ENCODE results near the gene TBC1D4. TPM values are rescaled to one million over a fixed set of nuclear protein-coding genes. Genes with fewer than 3 reads are reported as not detected.
A peak's percentile ranks its signal among the peaks of the same experiment; 100 is the strongest.

The TBC1D4 gene
- polyA plus RNA-seq, 1 experiment, result 16.4 TPM

DNA sequence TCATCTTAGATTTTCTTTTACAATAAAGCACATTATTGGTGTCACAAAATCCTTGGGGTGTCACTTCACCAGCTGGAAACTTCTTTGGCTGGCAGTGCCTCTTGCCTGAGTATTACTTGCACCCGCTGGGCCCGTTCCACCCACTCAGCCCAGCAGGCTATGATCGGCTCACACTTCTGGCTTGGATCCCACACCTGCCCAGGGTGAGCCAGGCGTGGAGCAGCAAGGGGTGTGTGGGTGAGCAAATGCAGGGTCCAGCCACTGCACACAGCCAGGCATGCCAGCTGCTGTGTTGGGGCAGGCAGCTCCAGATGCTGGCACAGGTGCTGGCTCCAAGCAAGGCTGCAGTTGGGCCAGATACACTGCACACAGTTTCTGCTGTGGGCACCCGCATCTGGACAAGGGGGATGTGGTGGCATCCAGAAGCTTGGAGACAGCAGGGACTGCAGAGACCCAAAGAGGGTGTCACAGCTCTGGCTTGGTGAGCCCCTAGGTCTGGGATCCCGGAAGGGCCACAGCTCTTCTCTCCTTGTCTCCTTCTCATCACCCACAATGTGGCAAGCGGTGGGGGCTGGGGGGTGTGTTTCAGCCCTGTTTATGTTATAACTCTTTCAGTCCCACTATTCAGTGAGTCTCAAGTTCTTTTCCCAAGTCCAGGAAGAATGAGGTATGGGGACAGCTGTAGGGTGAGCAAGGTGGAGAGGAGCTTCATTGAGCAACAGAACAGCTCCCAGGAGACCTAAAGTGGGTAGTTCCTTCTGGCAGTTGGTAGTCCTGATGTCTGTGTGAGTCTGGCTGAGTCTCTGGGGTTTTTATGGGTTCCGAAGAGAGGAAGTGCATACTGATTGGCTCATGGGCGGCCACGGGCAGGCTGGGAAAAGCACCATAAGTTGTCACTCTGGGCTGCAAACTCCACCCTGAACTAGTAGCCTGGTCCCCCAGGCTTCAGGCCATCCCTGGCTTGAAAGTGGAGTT is 25.3 kb upstream of the TBC1D4 start:
- Histone ChIP-seq H3K4me3 (ENCODE audit: low read depth, low read length) (no peak overlapping the region), H3K27me3 (ENCODE audit: control insufficient read depth, insufficient read depth, low read length) (no peaks in the 10 kb centered on the region), H3K36me3 (ENCODE audit: control insufficient read depth, insufficient read depth, low read length) (no peaks in the 10 kb centered on the region)
- no peak for DNase-seq (ENCODE audit: low read depth)
- TF ChIP-seq, protein P1, sequence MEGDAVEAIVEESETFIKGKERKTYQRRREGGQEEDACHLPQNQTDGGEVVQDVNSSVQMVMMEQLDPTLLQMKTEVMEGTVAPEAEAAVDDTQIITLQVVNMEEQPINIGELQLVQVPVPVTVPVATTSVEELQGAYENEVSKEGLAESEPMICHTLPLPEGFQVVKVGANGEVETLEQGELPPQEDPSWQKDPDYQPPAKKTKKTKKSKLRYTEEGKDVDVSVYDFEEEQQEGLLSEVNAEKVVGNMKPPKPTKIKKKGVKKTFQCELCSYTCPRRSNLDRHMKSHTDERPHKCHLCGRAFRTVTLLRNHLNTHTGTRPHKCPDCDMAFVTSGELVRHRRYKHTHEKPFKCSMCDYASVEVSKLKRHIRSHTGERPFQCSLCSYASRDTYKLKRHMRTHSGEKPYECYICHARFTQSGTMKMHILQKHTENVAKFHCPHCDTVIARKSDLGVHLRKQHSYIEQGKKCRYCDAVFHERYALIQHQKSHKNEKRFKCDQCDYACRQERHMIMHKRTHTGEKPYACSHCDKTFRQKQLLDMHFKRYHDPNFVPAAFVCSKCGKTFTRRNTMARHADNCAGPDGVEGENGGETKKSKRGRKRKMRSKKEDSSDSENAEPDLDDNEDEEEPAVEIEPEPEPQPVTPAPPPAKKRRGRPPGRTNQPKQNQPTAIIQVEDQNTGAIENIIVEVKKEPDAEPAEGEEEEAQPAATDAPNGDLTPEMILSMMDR (IDR thresholded peaks at IDR 0.05; ENCODE audit: insufficient read depth, low read depth, low read length), result no peak
- CTCF ChIA-PET, result interaction anchor here (1.2 kb wide), 1 partner anchor 140 kb away, joined by 3 read pairs; no protein-coding TSS in a partner anchor
- POLR2A ChIA-PET, result no interaction called here

- ChIA-PET CTCF (no interaction called here), POLR2A (no interaction called here)
- Histone ChIP-seq H3K36me3 (ENCODE audit: control insufficient read depth, insufficient read depth, low read length) (no peaks in the 10 kb centered on the region), H3K4me3 (ENCODE audit: low read depth, low read length) (no peak overlapping the region), H3K27me3 (ENCODE audit: control insufficient read depth, insufficient read depth, low read length) (no peaks in the 10 kb centered on the region)
- TF ChIP-seq, protein P1 (IDR thresholded peaks at IDR 0.05; ENCODE audit: insufficient read depth, low read depth, low read length), result no peak
- DNase-seq (ENCODE audit: low read depth), result no peak
These were observed 24.0 kb upstream of the TBC1D4 start for GRCh38 chr13:75506018-75506417.

- POLR2A ChIA-PET, result no interaction called here
- CTCF ChIA-PET, result no interaction called here
- TF ChIP-seq, protein P1 (IDR thresholded peaks at IDR 0.05; ENCODE audit: insufficient read depth, low read depth, low read length), result no peak
These were observed 23.4 kb upstream of the TBC1D4 start for GRCh38 chr13:75505327-75505726.

GRCh38 chr13:75495938-75496337 is 14.0 kb upstream of the TBC1D4 start:
- ChIA-PET CTCF (interaction anchor here (1.6 kb wide), 1 partner anchor 14 kb away, joined by 7 read pairs; the partner anchor contains the start of gene TBC1D4), POLR2A (no interaction called here)
- Histone ChIP-seq H3K4me3 (ENCODE audit: low read depth, low read length) (no peak overlapping the region), H3K27me3 (ENCODE audit: control insufficient read depth, insufficient read depth, low read length) (no peaks in the 10 kb centered on the region), H3K36me3 (ENCODE audit: control insufficient read depth, insufficient read depth, low read length) (no peaks in the 10 kb centered on the region)
- DNase-seq (ENCODE audit: low read depth), result peak; percentile 37
- TF ChIP-seq, protein P1 (IDR thresholded peaks at IDR 0.05; ENCODE audit: insufficient read depth, low read depth, low read length), result no peak

More at GRCh38 chr13:75505327-75505726, 23.4 kb upstream of the TBC1D4 start:
- no peaks in the 10 kb centered on the region for H3K27me3 ChIP-seq (ENCODE audit: control insufficient read depth, insufficient read depth, low read length)
- DNase-seq (ENCODE audit: low read depth), result no peak
- H3K36me3 ChIP-seq (ENCODE audit: control insufficient read depth, insufficient read depth, low read length), result no peaks in the 10 kb centered on the region
- H3K4me3 ChIP-seq (ENCODE audit: low read depth, low read length), result no peak overlapping the region

- ChIA-PET CTCF (interaction anchor here (0.5 to 1.5 kb wide), 4 partner anchors 9 to 28 kb away, joined by 3 to 10 read pairs (median 6); partner anchors contain the start of gene TBC1D4), POLR2A (no interaction called here)
- DNase-seq (ENCODE audit: low read depth), result no peak
- Histone ChIP-seq H3K27me3 (ENCODE audit: control insufficient read depth, insufficient read depth, low read length) (no peaks in the 10 kb centered on the region), H3K4me3 (ENCODE audit: low read depth, low read length) (no peak overlapping the region), H3K36me3 (ENCODE audit: control insufficient read depth, insufficient read depth, low read length) (no peaks in the 10 kb centered on the region)
- TF ChIP-seq, protein P1 (IDR thresholded peaks at IDR 0.05; ENCODE audit: insufficient read depth, low read depth, low read length), result no peak
These were observed 12.5 kb upstream of the TBC1D4 start for GRCh38 chr13:75494491-75494890.

All from BJ (cell line).